NAMALWA (cell line): Measurements from ENCODE around the gene MON1A.
"Not testable (repeated sequence)": the region's sequence is repeated elsewhere in the genome, so short reads cannot be mapped to it uniquely, and the experiment has no call there.

Source experiments
- DNase-seq: peaks from one replicate; pipeline ENCODE4 v3.0.0-alpha.2; 2015; ENCODE audit warnings: low spot score

MON1A gene

GRCh38 chr3:49929291-49930167, at the start of gene MON1A:
Gene MON1A, minus strand, starts transcription at chr3:49929811. Its CDS starts 16,465 bp downstream, at chr3:49913346.
- peak; percentile 80 for DNase-seq

GRCh38 chr3:49976942-49977341, 47.3 kb upstream of the MON1A start:
- no peak for DNase-seq

- no peak for DNase-seq
Observed at GRCh38 chr3:49972656-49973055, 43.0 kb upstream of the MON1A start.

GRCh38 chr3:49968346-49968745, 38.7 kb upstream of the MON1A start:
- no peak for DNase-seq

- no peak for DNase-seq
Observed at GRCh38 chr3:49967291-49967690, 37.7 kb upstream of the MON1A start.

GRCh38 chr3:49966233-49966942, 36.8 kb upstream of the MON1A start:
- no peak for DNase-seq

- DNase-seq, result no peak
Observed at GRCh38 chr3:49955636-49956035, 26.0 kb upstream of the MON1A start.

GRCh38 chr3:49952924-49953323, 23.3 kb upstream of the MON1A start:
- no peak for DNase-seq

GRCh38 chr3:49942651-49943050, 13.0 kb upstream of the MON1A start:
- peak; percentile 44 for DNase-seq

GRCh38 chr3:49940667-49941249, 11.1 kb upstream of the MON1A start:
- DNase-seq, result peak; percentile 35

GRCh38 chr3:49939858-49940666, 10.5 kb upstream of the MON1A start, which contains the start of gene RBM6:
Gene RBM6, plus strand, starts transcription at chr3:49940150. Its CDS starts 22,492 bp downstream, at chr3:49962642.
- DNase-seq, result peak; percentile 95

- DNase-seq, result no peak
Observed at GRCh38 chr3:49937090-49937489, 7.5 kb upstream of the MON1A start.

GRCh38 chr3:49932281-49932680, 2.7 kb upstream of the MON1A start:
- DNase-seq, result not testable (repeated sequence)

- no peak for DNase-seq
Observed at GRCh38 chr3:49930922-49931321, 1.3 kb upstream of the MON1A start.

GRCh38 chr3:49930168-49930690, 618 bp upstream of the MON1A start:
- DNase-seq, result no peak

GRCh38 chr3:49928481-49929017, 1.1 kb downstream of the MON1A start:
- DNase-seq, result no peak

- DNase-seq, result no peak
Observed at GRCh38 chr3:49927798-49928197, 1.8 kb downstream of the MON1A start.

GRCh38 chr3:49926117-49926728, 3.4 kb downstream of the MON1A start:
- no peak for DNase-seq

GRCh38 chr3:49925485-49925884, 4.1 kb downstream of the MON1A start:
- DNase-seq, result no peak

GRCh38 chr3:49924683-49925082, 4.9 kb downstream of the MON1A start:
- no peak for DNase-seq
